ENCODE measurements around the gene LGALS7B. TPM values are rescaled to one million over a fixed set of nuclear protein-coding genes. Genes with fewer than 3 reads are reported as not detected.

LGALS7B gene
- total and polyA plus RNA-seq, 2 of the 8 experiments (the other 6 are each of a cell fraction or from before 2014, with no cell fraction given) = 3.6 TPM; not detected in 1

- no peak overlapping the region for H3K4ac ChIP-seq (replicated peaks; ENCODE audit: insufficient read length, low read depth, low read length)
- H3K23me2 ChIP-seq (ENCODE audit: low read depth, low read length) = no peaks in the 10 kb centered on the region
- H4K91ac ChIP-seq (replicated peaks; ENCODE audit: insufficient read length, low read length) = no peak overlapping the region
- H3K14ac ChIP-seq (ENCODE audit: insufficient read length) = no peak overlapping the region
- no peak overlapping the region for H3K27ac ChIP-seq (ENCODE audit: low read depth, low read length)
- H2BK15ac ChIP-seq (ENCODE audit: low read length) = no peak overlapping the region
- no peak overlapping the region for H2BK12ac ChIP-seq (ENCODE audit: low read depth, low read length)
- no peak overlapping the region for H2BK120ac ChIP-seq (replicated peaks; ENCODE audit: low read depth, low read length)
- ChIA-PET CTCF (ENCODE audit: partially characterized antibody) (interaction anchor here (0.5 to 1.5 kb wide), 3 partner anchors 17 to 71 kb away, joined by 3 to 4 read pairs (median 4); no protein-coding TSS in a partner anchor), POLR2A (ENCODE audit: partially characterized antibody) (interaction anchor here (0.6 to 1.7 kb wide), 7 partner anchors 15 to 84 kb away, joined by 3 to 6 read pairs (median 3); partner anchors contain the start of gene ECH1)
- H2AK5ac ChIP-seq (ENCODE audit: low read depth, low read length) = no peak overlapping the region
- H3K56ac ChIP-seq (replicated peaks; ENCODE audit: insufficient read length, low read depth, low read length) = no peak overlapping the region
- H3K9me3 ChIP-seq (ENCODE audit: insufficient read depth in 2 of 2, low read depth in 1 of 2, low read length in 1 of 2) = peaks cover 0 to 9% of the 10 kb centered on the region in 2 experiments; a peak in 1 of 4 replicates
- H3K4me2 ChIP-seq (ENCODE audit: insufficient read depth in 1 of 2, low read depth in 2 of 2, low read length in 2 of 2) = no peak overlapping the region
- H3K18ac ChIP-seq (ENCODE audit: extremely low read depth, low read length) = no peak overlapping the region
- H2BK20ac ChIP-seq (ENCODE audit: low read length) = no peak overlapping the region
- DNase-seq (ENCODE audit: low read depth in 1 of 2, low spot score in 2 of 2) (no peak), FAIRE-seq (no peak)
- H3K36me3 ChIP-seq (ENCODE audit: control insufficient read depth in 2 of 4, insufficient read depth in 4 of 4, low read length in 3 of 4) = peaks cover 0 to 28% (median 11%) of the 10 kb centered on the region in 4 experiments; a peak in 5 of 8 replicates
- H3K79me1 ChIP-seq (ENCODE audit: low read depth, low read length) = no peaks in the 10 kb centered on the region
- H2BK5ac ChIP-seq (ENCODE audit: low read depth, low read length) = no peak overlapping the region
- H3K27me3 ChIP-seq (replicated peaks in 1 of 4; ENCODE audit: control insufficient read depth in 3 of 4, extremely low read depth in 1 of 4, insufficient read depth in 3 of 4, low read length in 3 of 4) = no peaks in the 10 kb centered on the region
- H3K9ac ChIP-seq (replicated peaks in 1 of 4; ENCODE audit: extremely low read depth in 1 of 4, low read depth in 3 of 4, low read length in 3 of 4) = no peak overlapping the region
- H4K8ac ChIP-seq (ENCODE audit: extremely low read depth, insufficient read depth, low read length) = no peak overlapping the region
- no peak overlapping the region for H2AFZ ChIP-seq (ENCODE audit: low read length)
- no peak overlapping the region for H3K23ac ChIP-seq (ENCODE audit: insufficient read length)
- 95% methylated on average over 15 of the region's 15 CpGs; no CpG with 5 or more reads in 1 of the 2 experiments for WGBS, 2 experiments (ENCODE audit: extremely low coverage in 1 of 2, insufficient coverage in 1 of 2, insufficient read length in 1 of 2, insufficient replicate concordance in 2 of 2, low coverage in 1 of 2, low lambda C conversion rate in 2 of 2, missing lambda C conversion rate in 1 of 2)
- peaks cover 2 to 5% of the 10 kb centered on the region in 2 experiments for H4K20me1 ChIP-seq (replicated peaks in 1 of 2; ENCODE audit: control insufficient read depth in 1 of 2, insufficient read depth in 2 of 2, low read length in 2 of 2)
- H3K4me1 ChIP-seq (replicated peaks in 1 of 4; ENCODE audit: control insufficient read depth in 3 of 4, insufficient read depth in 4 of 4, low read length in 3 of 4) = no peaks in the 10 kb centered on the region
- TF ChIP-seq CBX5 (IDR thresholded peaks at IDR 0.05; ENCODE audit: low read depth, low read length) (no peak), RAD21 (IDR thresholded peaks at IDR 0.05 in 1 of 2, conservative IDR thresholded peaks at IDR 0.05 in 1 of 2; ENCODE audit: low read depth in 2 of 2, low read length in 2 of 2) (no peak), GTF2F1 (IDR thresholded peaks at IDR 0.05; ENCODE audit: borderline replicate concordance, low read depth, low read length) (no peak), BRCA1 (IDR thresholded peaks at IDR 0.05; ENCODE audit: low read depth, low read length) (no peak), TAF7 (optimal IDR thresholded peaks at IDR 0.05; ENCODE audit: borderline replicate concordance, low read depth, low read length) (no peak), RBBP5 (IDR thresholded peaks at IDR 0.05; ENCODE audit: borderline replicate concordance, low read depth, low read length) (no peak), NRF1 (IDR thresholded peaks at IDR 0.05; ENCODE audit: low read depth, low read length) (no peak), POU5F1 (IDR thresholded peaks at IDR 0.05; ENCODE audit: low read depth, low read length) (no peak), JUND (IDR thresholded peaks at IDR 0.05; ENCODE audit: low read length) (no peak)
- TF ChIP-seq, protein P1, sequence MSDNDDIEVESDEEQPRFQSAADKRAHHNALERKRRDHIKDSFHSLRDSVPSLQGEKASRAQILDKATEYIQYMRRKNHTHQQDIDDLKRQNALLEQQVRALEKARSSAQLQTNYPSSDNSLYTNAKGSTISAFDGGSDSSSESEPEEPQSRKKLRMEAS (IDR thresholded peaks at IDR 0.05) = no peak
- no peak overlapping the region for H3K4me3 ChIP-seq (ENCODE audit: extremely low read depth in 1 of 4, insufficient read depth in 2 of 4, low read depth in 3 of 4, low read length in 4 of 4)
- no peaks in the 10 kb centered on the region for H3K79me2 ChIP-seq (ENCODE audit: control insufficient read depth in 1 of 2, insufficient read depth in 2 of 2, low read length in 2 of 2)
- H4K5ac ChIP-seq (ENCODE audit: insufficient read length, low read depth, low read length) = no peak overlapping the region
Measured at GRCh38 chr19:38817081-38817480, 28.1 kb downstream of the LGALS7B start.
